Inferior parietal cortex (tissue), 1 donor: ENCODE results near the gene HADHB.

Experiments
- DNase-seq: peaks from one replicate; pipeline ENCODE4 v3.0.0-alpha.2; 2016; ENCODE audit errors: extremely low spot score

HADHB gene

DNA sequence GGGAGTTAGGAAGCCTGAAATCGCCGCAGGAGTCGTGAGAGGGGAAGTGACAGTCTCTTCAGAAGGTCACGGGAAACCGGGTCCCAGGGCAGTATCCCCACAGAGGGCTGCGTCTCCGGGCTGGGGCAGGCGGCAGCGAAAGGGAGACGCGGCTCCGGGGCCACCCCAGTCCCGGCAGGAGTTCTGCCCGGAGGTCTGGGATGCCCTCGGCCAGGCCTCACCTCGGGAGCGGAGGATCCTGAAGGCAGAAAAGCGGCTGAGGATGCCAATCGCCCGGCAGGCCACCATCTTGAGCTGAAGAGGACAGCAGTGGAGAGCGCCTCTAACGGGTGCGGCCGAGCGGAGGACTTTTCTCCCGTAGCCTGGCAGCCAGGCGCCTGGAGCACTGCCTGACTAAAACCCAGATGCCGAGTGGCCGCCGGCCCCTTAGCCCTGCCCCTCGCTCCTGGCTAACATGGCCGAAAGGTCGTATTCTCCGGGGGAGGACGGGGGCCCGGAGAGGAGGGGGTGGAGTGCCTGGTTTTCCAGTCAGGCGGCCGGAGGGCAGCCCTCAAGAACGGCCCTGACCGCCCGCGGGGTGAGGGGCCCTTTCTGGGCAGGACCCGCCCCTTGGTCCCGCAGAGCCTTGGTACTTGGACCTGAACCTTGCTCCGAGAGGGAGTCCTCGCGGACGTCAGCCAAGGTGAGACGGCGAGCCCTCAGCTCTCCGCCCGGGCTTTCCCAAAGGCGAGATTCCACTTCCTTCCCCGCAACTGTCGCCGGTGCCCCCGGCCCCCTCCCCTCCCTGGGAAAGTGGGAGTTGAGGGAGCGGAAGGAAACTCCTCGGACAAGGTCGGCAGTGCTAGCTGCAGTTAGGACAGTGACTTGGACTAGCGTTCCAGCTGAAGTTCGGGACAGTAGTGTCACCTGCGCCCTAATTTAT is at the start of gene HADHB, which contains the start of gene HADHA:
Gene HADHB (plus strand): TSS at position 631 of the 922 bp plus-strand sequence. CDS start 9,316 bp downstream, outside the sequence.
Gene HADHA (minus strand): TSS at position 324 of the 922 bp plus-strand sequence. CDS start 36 bp downstream, at position 288.
- DNase-seq, result peak; percentile 85

- no peak for DNase-seq
Observed at GRCh38 chr2:26195040-26195984, 49.4 kb upstream of the HADHB start.

GRCh38 chr2:26196683-26197418 is 47.9 kb upstream of the HADHB start:
- peak; percentile 32 for DNase-seq

- no peak for DNase-seq
Observed at GRCh38 chr2:26197516-26197915, 47.2 kb upstream of the HADHB start.

DNA sequence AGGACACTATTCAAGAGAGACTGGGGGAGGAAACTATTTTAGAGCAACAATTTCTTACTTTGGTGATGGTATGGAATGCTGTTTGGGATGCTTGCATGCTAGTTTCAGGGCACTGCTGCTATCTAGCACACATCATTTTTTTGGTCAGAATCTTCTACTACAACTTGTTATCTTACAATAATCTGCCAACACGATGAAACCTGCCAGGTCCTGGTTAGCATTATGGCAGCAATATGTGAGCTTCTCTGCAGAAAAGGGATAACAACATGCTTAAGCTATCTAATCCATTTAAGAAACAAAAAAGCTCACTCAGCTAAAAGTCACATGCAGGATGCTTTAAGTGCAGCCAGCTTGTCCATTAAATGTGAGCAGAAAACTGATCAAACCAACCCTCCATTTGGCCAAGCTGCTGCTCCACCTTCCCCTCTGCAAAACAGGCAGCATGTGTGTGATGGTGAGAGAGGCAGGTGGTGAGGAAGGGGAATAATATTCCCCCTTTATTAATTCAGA is 41.7 kb upstream of the HADHB start:
- no peak for DNase-seq

GRCh38 chr2:26203906-26204305 is 40.8 kb upstream of the HADHB start:
- no peak for DNase-seq

GRCh38 chr2:26212011-26212410 is 32.7 kb upstream of the HADHB start:
- no peak for DNase-seq

DNA sequence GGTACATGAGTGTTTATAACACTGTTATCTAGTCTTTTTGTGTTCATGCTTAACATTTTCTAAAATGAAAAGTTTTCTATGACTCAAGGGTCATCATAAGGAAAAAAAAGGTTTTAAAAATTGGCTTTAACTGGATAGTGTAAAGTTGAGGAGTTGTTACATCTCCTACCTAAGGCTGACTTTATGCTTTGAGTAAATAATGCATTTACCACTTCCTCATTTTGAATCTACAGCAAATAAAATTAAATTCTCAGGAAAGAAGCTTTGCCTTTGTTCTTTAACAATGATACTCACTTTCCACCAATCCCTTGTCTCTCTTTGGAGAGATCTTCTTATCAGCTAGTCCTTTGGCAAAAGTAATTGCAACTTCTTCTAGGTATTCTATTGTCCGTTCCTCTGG is 30.0 kb upstream of the HADHB start:
- DNase-seq, result no peak

- DNase-seq, result no peak
Observed at GRCh38 chr2:26215833-26216232, 28.9 kb upstream of the HADHB start.

DNA sequence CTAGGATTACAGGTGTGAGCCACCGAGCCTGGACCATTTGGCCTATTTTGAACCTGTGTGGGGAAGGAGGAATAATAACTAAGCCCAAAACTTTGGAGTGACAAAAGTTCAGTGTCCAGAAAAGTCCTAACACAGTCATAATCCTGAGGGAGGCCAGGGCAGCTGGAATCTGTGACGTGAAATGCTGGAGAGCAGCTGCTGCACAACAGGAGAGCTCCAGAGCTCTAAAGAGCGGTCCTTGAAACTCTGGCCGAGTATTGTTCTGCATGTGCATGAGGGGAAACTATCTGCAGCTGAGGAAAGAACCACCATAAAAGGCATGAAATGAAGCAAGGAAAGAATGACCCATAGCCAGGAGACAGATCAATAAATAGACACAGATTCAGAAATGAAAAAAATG is 28.2 kb upstream of the HADHB start:
- DNase-seq, result no peak

DNA sequence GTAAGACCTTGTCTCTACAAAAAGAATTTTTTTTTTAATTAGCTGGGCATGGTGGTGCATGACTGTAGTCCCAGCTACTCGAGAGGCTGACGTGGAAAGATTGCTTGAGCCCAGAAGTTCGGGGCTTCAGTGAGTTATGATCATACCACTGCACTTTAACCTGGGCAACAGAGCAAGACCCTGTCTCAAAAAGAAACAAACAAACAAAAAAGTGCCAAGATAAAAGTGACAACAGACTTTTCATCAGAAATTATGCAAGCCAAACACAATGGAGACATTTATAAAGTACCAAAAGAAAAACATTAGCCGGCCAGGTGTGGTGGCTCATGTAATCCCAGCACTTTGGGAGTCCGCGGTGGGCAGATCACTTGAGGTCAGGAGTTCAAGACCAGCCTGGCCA is 27.0 kb upstream of the HADHB start:
- no peak for DNase-seq

DNA sequence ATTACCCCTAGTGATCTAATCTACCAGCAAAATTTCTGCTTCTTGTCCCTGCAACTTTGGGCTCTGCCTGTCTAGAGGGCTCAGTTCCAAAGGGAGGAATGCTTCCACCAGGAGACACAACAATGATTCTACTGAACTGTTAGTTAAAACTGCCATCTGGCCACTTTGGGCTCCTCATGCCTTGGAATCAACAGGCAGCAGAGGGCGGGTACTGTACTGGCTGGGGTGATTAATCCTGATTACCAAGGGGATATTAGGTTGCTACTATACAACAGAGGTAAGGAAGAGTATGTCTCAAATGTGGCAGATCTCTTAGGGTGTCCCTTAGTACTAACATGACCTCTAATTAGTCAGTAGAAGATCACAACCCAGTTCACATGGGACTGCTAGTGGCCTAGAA is 21.7 kb upstream of the HADHB start:
- DNase-seq, result no peak

DNA sequence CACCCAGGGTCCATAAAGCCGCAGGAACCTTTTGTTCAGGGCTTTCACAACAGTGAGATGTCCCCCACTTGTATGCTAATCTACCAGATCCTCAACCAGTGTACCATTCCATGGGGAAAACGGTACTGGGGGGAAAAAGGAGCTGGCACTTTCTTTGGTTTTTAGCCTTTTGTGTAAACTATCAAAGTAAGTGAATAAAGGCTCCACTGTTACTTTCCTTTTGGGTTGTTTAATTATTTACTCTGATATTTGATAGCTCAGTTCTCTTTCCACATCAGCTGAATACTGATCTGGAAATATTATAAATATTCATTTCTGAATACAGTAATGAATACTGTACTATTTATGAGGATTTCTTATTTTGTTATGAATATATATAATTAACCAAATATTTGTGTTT is 20.6 kb upstream of the HADHB start:
- DNase-seq, result no peak

- DNase-seq, result no peak
Observed at GRCh38 chr2:26229595-26229994, 15.1 kb upstream of the HADHB start.

DNA sequence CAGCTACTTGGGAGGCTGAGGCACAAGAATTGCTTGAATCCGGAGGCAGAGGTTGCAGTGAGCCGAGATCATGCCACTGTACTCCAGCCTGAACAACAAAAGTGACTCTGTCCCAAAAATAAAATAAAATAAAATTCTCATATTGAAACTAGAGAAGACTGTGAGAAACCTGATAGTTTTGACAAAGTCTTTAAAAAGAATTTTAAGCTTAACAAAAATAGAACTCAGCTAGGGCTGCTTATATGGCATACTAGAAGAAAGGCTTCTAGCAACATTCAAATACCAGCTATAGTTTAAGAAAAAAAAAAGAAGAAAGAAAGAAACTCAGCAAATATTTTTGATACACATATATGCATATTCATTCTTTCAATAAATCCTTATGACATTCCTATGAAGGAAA is 13.9 kb upstream of the HADHB start:
- DNase-seq, result no peak

DNA sequence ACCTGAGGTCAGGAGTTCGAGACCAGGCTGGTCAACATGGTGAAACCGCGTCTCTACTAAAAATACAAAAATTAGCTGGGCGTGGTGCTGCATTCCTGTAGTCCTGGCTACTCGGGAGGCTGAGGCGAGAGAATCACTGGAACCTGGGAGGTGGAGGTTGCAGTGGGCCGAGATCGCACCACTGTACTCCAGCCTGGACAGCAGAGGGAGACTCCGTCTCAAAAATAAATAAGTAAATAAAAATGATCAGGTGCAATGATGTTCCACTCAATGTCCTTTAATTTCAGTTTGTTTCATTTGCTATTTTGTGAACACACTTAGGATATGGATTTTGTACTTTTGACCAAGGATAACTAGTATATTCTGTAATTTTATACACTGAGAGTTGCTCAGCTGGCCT is 9.7 kb upstream of the HADHB start:
- no peak for DNase-seq

- DNase-seq, result no peak
Observed at GRCh38 chr2:26237868-26238267, 6.9 kb upstream of the HADHB start.

DNA sequence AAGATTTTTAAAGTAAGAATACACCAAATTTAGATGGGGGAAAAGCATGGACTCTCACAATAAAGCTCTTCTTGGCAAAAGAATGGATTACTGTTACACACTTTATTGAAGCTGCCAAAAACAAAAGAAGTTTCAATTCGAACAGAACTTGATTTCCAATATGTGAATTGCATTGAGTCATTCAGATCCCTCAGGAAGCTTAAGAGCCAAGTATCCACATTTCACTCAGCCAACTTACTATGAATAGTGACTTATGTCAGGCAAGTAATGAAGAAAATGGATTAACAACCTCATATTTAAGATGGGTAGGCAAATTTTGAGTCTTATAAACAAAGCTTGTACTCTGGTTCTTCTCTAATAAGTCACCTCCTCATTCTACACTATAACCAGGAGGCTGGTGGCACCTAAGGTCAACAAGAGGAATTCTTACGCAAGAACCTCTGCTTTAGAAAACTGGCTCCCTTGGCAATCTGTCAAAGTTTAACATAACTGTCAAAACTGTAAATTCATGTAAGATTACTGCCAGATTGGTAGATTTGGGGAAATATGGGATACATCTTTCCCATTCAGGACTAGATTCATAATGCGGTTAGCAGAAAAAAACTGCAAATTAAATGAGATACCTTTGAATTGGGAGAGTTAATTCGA is 6.3 kb upstream of the HADHB start:
- DNase-seq, result no peak

GRCh38 chr2:26241928-26242436 is 2.8 kb upstream of the HADHB start:
- no peak for DNase-seq

DNA sequence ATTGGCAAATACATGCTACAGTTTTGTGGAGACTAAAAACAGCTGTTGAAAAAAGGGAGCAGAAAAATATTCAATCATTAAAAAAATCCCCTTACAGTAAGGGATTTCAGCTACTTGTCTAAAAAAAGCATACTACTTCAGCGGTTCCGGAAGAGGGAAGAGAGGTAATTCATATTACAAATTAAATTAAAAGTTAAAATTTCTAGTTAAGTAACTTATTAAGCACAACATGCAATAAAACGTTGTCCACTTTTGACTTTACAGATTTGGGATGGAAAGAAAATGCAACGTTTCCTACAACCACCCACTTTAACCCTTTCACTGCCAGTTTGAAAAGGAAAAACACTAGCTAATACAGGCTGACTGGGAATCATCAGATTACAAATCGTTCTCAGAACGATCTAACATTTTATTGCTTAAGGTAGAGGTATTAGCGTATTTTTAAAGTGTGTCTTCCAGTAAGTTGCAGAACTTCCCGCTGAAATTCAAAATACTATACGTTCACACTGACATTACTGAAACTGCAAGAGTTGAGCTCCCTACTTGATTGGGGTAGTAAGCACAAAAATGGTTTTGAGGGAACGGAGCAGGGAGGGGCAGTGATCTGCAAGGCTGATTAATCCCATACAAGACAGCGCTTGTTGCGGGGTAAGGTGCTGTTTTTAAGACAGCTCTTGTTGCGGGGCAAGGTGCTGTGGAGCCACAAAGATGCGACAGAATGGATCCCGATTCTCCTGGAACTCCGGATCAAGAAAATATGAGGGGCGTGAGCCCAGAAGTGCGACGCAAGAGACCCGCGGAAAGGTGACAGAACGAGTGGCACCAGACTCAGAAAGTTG is 1.1 kb upstream of the HADHB start:
- peak; percentile 50 for DNase-seq
